ENCODE results near the gene IL34. TPM values are rescaled to one million over a fixed set of nuclear protein-coding genes. Genes with fewer than 3 reads are reported as not detected.

The IL34 gene
- total RNA-seq, 1 donor from 2014 or later = not detected

- Mint-ChIP-seq H3K4me1 (ENCODE audit: low read depth) (peaks cover 5% of the 10 kb centered on the region), H3K27ac (no peak overlapping the region), H3K4me3 (no peak overlapping the region), H3K27me3 (ENCODE audit: insufficient read depth) (peaks cover 4% of the 10 kb centered on the region), H3K9me3 (no peaks in the 10 kb centered on the region), H3K36me3 (ENCODE audit: low read depth) (no peaks in the 10 kb centered on the region)
- intact Hi-C loops (cut with micrococcal nuclease) = no loop called here
- no peak for DNase-seq (ENCODE audit: low spot score)
These were observed 9.8 kb downstream of the IL34 start for GRCh38 chr16:70656065-70656711.

GRCh38 chr16:70656712-70657263, 10.4 kb downstream of the IL34 start:
- intact Hi-C loops (cut with micrococcal nuclease) = no loop called here
- Mint-ChIP-seq H3K4me3 (no peak overlapping the region), H3K4me1 (ENCODE audit: low read depth) (peaks cover 5% of the 10 kb centered on the region), H3K27me3 (ENCODE audit: insufficient read depth) (peaks cover 2% of the 10 kb centered on the region), H3K27ac (no peak overlapping the region), H3K36me3 (ENCODE audit: low read depth) (no peaks in the 10 kb centered on the region), H3K9me3 (no peaks in the 10 kb centered on the region)
- DNase-seq (ENCODE audit: low spot score) = no peak

GRCh38 chr16:70657956-70658355, 11.6 kb downstream of the IL34 start:
- intact Hi-C loops (cut with micrococcal nuclease) = no loop called here
- peaks cover 5% of the 10 kb centered on the region for H3K4me1 Mint-ChIP-seq (ENCODE audit: low read depth)
- H3K27ac Mint-ChIP-seq = no peak overlapping the region

GRCh38 chr16:70658921-70659320, 12.6 kb downstream of the IL34 start:
- H3K4me1 Mint-ChIP-seq (ENCODE audit: low read depth) = peaks cover 1% of the 10 kb centered on the region
- intact Hi-C loops (cut with micrococcal nuclease) = no loop called here
- no peak for DNase-seq (ENCODE audit: low spot score)
- H3K4me3 Mint-ChIP-seq = no peak overlapping the region
- peaks cover 2% of the 10 kb centered on the region for H3K27me3 Mint-ChIP-seq (ENCODE audit: insufficient read depth)
- H3K36me3 Mint-ChIP-seq (ENCODE audit: low read depth) = no peaks in the 10 kb centered on the region
- no peak overlapping the region for H3K27ac Mint-ChIP-seq
- H3K9me3 Mint-ChIP-seq = no peaks in the 10 kb centered on the region

More at GRCh38 chr16:70657956-70658355, 11.6 kb downstream of the IL34 start:
- H3K4me3 Mint-ChIP-seq = no peak overlapping the region
- DNase-seq (ENCODE audit: low spot score) = no peak
- peaks cover 2% of the 10 kb centered on the region for H3K27me3 Mint-ChIP-seq (ENCODE audit: insufficient read depth)
- H3K9me3 Mint-ChIP-seq = no peaks in the 10 kb centered on the region
- no peaks in the 10 kb centered on the region for H3K36me3 Mint-ChIP-seq (ENCODE audit: low read depth)

- Mint-ChIP-seq H3K4me1 (ENCODE audit: low read depth) (no peaks in the 10 kb centered on the region), H3K27ac (no peak overlapping the region), H3K36me3 (ENCODE audit: low read depth) (no peaks in the 10 kb centered on the region), H3K9me3 (no peaks in the 10 kb centered on the region), H3K4me3 (no peak overlapping the region), H3K27me3 (ENCODE audit: insufficient read depth) (peaks cover 2% of the 10 kb centered on the region)
- intact Hi-C loops (cut with micrococcal nuclease) = no loop called here
- DNase-seq (ENCODE audit: low spot score) = no peak
These were observed 13.2 kb downstream of the IL34 start for GRCh38 chr16:70659546-70659945.

GRCh38 chr16:70659953-70660671, 13.8 kb downstream of the IL34 start:
- H3K9me3 Mint-ChIP-seq = no peaks in the 10 kb centered on the region
- H3K4me3 Mint-ChIP-seq = no peak overlapping the region
- no peaks in the 10 kb centered on the region for H3K4me1 Mint-ChIP-seq (ENCODE audit: low read depth)
- DNase-seq (ENCODE audit: low spot score) = no peak
- no peak overlapping the region for H3K27ac Mint-ChIP-seq
- peaks cover 2% of the 10 kb centered on the region for H3K27me3 Mint-ChIP-seq (ENCODE audit: insufficient read depth)
- H3K36me3 Mint-ChIP-seq (ENCODE audit: low read depth) = no peaks in the 10 kb centered on the region
- intact Hi-C loops (cut with micrococcal nuclease) = no loop called here

GRCh38 chr16:70660672-70661350, 14.5 kb downstream of the IL34 start:
- peaks cover 2% of the 10 kb centered on the region for H3K27me3 Mint-ChIP-seq (ENCODE audit: insufficient read depth)
- no peak for DNase-seq (ENCODE audit: low spot score)
- no peak overlapping the region for H3K27ac Mint-ChIP-seq
- intact Hi-C loops (cut with micrococcal nuclease) = no loop called here
- no peaks in the 10 kb centered on the region for H3K36me3 Mint-ChIP-seq (ENCODE audit: low read depth)
- H3K9me3 Mint-ChIP-seq = no peaks in the 10 kb centered on the region
- no peaks in the 10 kb centered on the region for H3K4me1 Mint-ChIP-seq (ENCODE audit: low read depth)
- H3K4me3 Mint-ChIP-seq = no peak overlapping the region

- H3K27ac Mint-ChIP-seq = no peak overlapping the region
- H3K27me3 Mint-ChIP-seq (ENCODE audit: insufficient read depth) = peaks cover 2% of the 10 kb centered on the region
- H3K4me1 Mint-ChIP-seq (ENCODE audit: low read depth) = no peaks in the 10 kb centered on the region
- H3K4me3 Mint-ChIP-seq = no peak overlapping the region
- H3K36me3 Mint-ChIP-seq (ENCODE audit: low read depth) = no peaks in the 10 kb centered on the region
- no peak for DNase-seq (ENCODE audit: low spot score)
- no peaks in the 10 kb centered on the region for H3K9me3 Mint-ChIP-seq
- intact Hi-C loops (cut with micrococcal nuclease) = no loop called here
These were observed 15.2 kb downstream of the IL34 start for GRCh38 chr16:70661534-70661917.

- no peak for DNase-seq (ENCODE audit: low spot score)
- no peak overlapping the region for H3K4me3 Mint-ChIP-seq
These were observed 15.7 kb downstream of the IL34 start for GRCh38 chr16:70661918-70662641.

GRCh38 chr16:70662991-70663523, 16.7 kb downstream of the IL34 start:
- intact Hi-C loops (cut with micrococcal nuclease) = no loop called here
- H3K4me1 Mint-ChIP-seq (ENCODE audit: low read depth) = no peaks in the 10 kb centered on the region
- H3K4me3 Mint-ChIP-seq = no peak overlapping the region
- peaks cover 5% of the 10 kb centered on the region for H3K27me3 Mint-ChIP-seq (ENCODE audit: insufficient read depth)
- no peaks in the 10 kb centered on the region for H3K9me3 Mint-ChIP-seq
- no peaks in the 10 kb centered on the region for H3K36me3 Mint-ChIP-seq (ENCODE audit: low read depth)
- no peak overlapping the region for H3K27ac Mint-ChIP-seq
- no peak for DNase-seq (ENCODE audit: low spot score)

More at GRCh38 chr16:70661918-70662641, 15.7 kb downstream of the IL34 start:
- H3K36me3 Mint-ChIP-seq (ENCODE audit: low read depth) = no peaks in the 10 kb centered on the region
- peaks cover under 1% of the 10 kb centered on the region for H3K27me3 Mint-ChIP-seq (ENCODE audit: insufficient read depth)
- no peaks in the 10 kb centered on the region for H3K4me1 Mint-ChIP-seq (ENCODE audit: low read depth)
- no peaks in the 10 kb centered on the region for H3K9me3 Mint-ChIP-seq
- no peak overlapping the region for H3K27ac Mint-ChIP-seq
- intact Hi-C loops (cut with micrococcal nuclease) = no loop called here

GRCh38 chr16:70663524-70664324, 17.4 kb downstream of the IL34 start:
- Mint-ChIP-seq H3K4me1 (ENCODE audit: low read depth) (no peaks in the 10 kb centered on the region), H3K36me3 (ENCODE audit: low read depth) (no peaks in the 10 kb centered on the region), H3K9me3 (no peaks in the 10 kb centered on the region), H3K27me3 (ENCODE audit: insufficient read depth) (peaks cover 5% of the 10 kb centered on the region), H3K27ac (no peak overlapping the region), H3K4me3 (no peak overlapping the region)
- no peak for DNase-seq (ENCODE audit: low spot score)
- intact Hi-C loops (cut with micrococcal nuclease) = no loop called here

All from activated T-helper 1 cell treated with anti-CD3 and anti-CD28 coated beads, Interleukin-12 subunit alpha, Interleukin-12 subunit beta, Interleukin-2, Interleukin-4 antibody, amounts not matched to agents 30 ng/mL and 10 ng/mL and 1 ng/mL, durations not matched to agents 14 hours and 24 hours and 36 hours (primary cell).